ENCODE measurements around the gene ICAM5. TPM values are rescaled to one million over a fixed set of nuclear protein-coding genes. Genes with fewer than 3 reads are reported as not detected.
A peak's percentile ranks its signal among the peaks of the same experiment; 100 is the strongest.

The ICAM5 gene
- total RNA-seq, 1 experiment from 2014 or later, result 2.0 TPM

DNA sequence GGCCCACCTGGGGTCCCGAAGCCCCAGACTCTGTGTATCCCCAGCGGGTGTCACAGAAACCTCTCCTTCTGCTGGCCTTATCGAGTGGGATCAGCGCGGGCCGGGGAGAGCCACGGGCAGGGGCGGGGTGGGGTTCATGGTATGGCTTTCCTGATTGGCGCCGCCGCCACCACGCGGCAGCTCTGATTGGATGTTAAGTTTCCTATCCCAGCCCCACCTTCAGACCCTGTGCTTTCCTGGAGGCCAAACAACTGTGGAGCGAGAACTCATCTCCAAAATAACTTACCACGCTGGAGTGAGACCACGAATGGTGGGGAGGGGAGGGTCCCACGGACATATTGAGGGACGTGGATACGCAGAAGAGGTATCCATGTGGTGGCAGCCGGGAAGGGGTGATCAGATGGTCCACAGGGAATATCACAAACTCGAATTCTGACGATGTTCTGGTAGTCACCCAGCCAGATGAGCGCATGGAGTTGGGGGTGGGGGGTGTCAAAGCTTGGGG lies 1.0 kb upstream of the ICAM5 start:
- Histone ChIP-seq H3K79me2 (ENCODE audit: low read length) (no peaks in the 10 kb centered on the region), H3K9me3 (ENCODE audit: low read length) (no peaks in the 10 kb centered on the region), H3K4me2 (ENCODE audit: low read length) (peak overlapping the region; percentile 95), H3K36me3 (ENCODE audit: low read depth, low read length) (0 out of 2 replicates have a peak, but pooled peaks cover 3% of the 10 kb centered on the region), H3K9ac (ENCODE audit: low read length) (no peak overlapping the region), H3K4me3 (ENCODE audit: low read length) (peak overlapping the region; percentile 69), H3K4me1 (ENCODE audit: insufficient read depth, low read length) (peaks cover 29% of the 10 kb centered on the region), H2AFZ (ENCODE audit: low read length) (peak overlapping the region; percentile 80), H4K20me1 (ENCODE audit: low read length) (no peaks in the 10 kb centered on the region), H3F3A (ENCODE audit: low read length, unreplicated experiment) (no peaks in the 10 kb centered on the region), H3K9me2 (replicated peaks; ENCODE audit: low read length) (no peaks in the 10 kb centered on the region), H3K27ac (ENCODE audit: low read length) (no peak overlapping the region), H3K27me3 (ENCODE audit: low read length) (peaks cover 19% of the 10 kb centered on the region; the same call in 1 of the 2 replicates)
- ChIA-PET POLR2A (ENCODE audit: unreplicated experiment) (no interaction called here), CTCF (interaction anchor here (1.0 to 1.2 kb wide), 2 partner anchors 19 to 115 kb away, joined by 5 read pairs; no protein-coding TSS in a partner anchor)
- ATAC-seq, result peak; percentile 16; the same call in 1 of the 2 replicates
- TF ChIP-seq EZH2 (IDR thresholded peaks at IDR 0.05; ENCODE audit: low read length, unreplicated experiment) (no peak), CTCF (conservative IDR thresholded peaks at IDR 0.05; ENCODE audit: low read depth, low read length) (no peak), EZH2phosphoT487 (IDR thresholded peaks at IDR 0.05; ENCODE audit: borderline replicate concordance, low read length) (no peak)
- intact Hi-C loops (cut with micrococcal nuclease), result no loop called here
- DNase-seq, result peak; percentile 57
- BruUV-seq (replicated peaks), result no TSS peak

- Histone ChIP-seq H3K4me2 (ENCODE audit: low read length) (peak overlapping the region; percentile 95), H3K36me3 (ENCODE audit: low read depth, low read length) (0 out of 2 replicates have a peak, but pooled peaks cover 3% of the 10 kb centered on the region), H3K27me3 (ENCODE audit: low read length) (peaks cover 19% of the 10 kb centered on the region; the same call in 1 of the 2 replicates), H3K79me2 (ENCODE audit: low read length) (no peaks in the 10 kb centered on the region), H3K9me2 (replicated peaks; ENCODE audit: low read length) (no peaks in the 10 kb centered on the region), H3K9ac (ENCODE audit: low read length) (no peak overlapping the region), H2AFZ (ENCODE audit: low read length) (peak overlapping the region; percentile 80), H3K4me3 (ENCODE audit: low read length) (peak overlapping the region; percentile 69), H3K27ac (ENCODE audit: low read length) (no peak overlapping the region), H3K4me1 (ENCODE audit: insufficient read depth, low read length) (peaks cover 29% of the 10 kb centered on the region), H3F3A (ENCODE audit: low read length, unreplicated experiment) (no peaks in the 10 kb centered on the region), H3K9me3 (ENCODE audit: low read length) (no peaks in the 10 kb centered on the region), H4K20me1 (ENCODE audit: low read length) (no peaks in the 10 kb centered on the region)
- DNase-seq (peak; percentile 45), ATAC-seq (peak; percentile 8)
- intact Hi-C loops (cut with micrococcal nuclease), result no loop called here
- POLR2A ChIA-PET (ENCODE audit: unreplicated experiment), result interaction anchor here (0.6 kb wide), 1 partner anchor 10 kb away, joined by 3 read pairs; no protein-coding TSS in a partner anchor
- CTCF ChIA-PET, result interaction anchor here (1.0 to 1.2 kb wide), 2 partner anchors 20 to 114 kb away, joined by 5 read pairs; no protein-coding TSS in a partner anchor
- no TSS peak for BruUV-seq (replicated peaks)
- TF ChIP-seq EZH2 (IDR thresholded peaks at IDR 0.05; ENCODE audit: low read length, unreplicated experiment) (no peak), CTCF (conservative IDR thresholded peaks at IDR 0.05; ENCODE audit: low read depth, low read length) (no peak), EZH2phosphoT487 (IDR thresholded peaks at IDR 0.05; ENCODE audit: borderline replicate concordance, low read length) (no peak)
These were observed 451 bp upstream of the ICAM5 start for GRCh38 chr19:10289167-10289835.

All from PC-3 (cell line).